ENCODE data around the gene LHX6.

The LHX6 gene

GRCh38 chr9:122190597-122191381, 38.0 kb downstream of the LHX6 start:
- DNase-seq = no peak

GRCh38 chr9:122188369-122188768, 40.4 kb downstream of the LHX6 start:
- no peak for DNase-seq

GRCh38 chr9:122186777-122187470, 41.8 kb downstream of the LHX6 start:
- DNase-seq = no peak

- no peak for DNase-seq
Observed at GRCh38 chr9:122186301-122186700, 42.5 kb downstream of the LHX6 start.

GRCh38 chr9:122184551-122184950, 44.2 kb downstream of the LHX6 start:
- no peak for DNase-seq

GRCh38 chr9:122183501-122183900, 45.3 kb downstream of the LHX6 start:
- no peak for DNase-seq

- no peak for DNase-seq
Observed at GRCh38 chr9:122180633-122181032, 48.1 kb downstream of the LHX6 start.

- DNase-seq = no peak
Observed at GRCh38 chr9:122179690-122180074, 49.1 kb downstream of the LHX6 start.

GRCh38 chr9:122179054-122179689, 49.6 kb downstream of the LHX6 start:
- no peak for DNase-seq

GRCh38 chr9:122176916-122177315, 51.8 kb downstream of the LHX6 start:
- no peak for DNase-seq

- no peak for DNase-seq
Observed at GRCh38 chr9:122173670-122174069, 55.1 kb downstream of the LHX6 start.

- DNase-seq = no peak
Observed at GRCh38 chr9:122172131-122172530, 56.6 kb downstream of the LHX6 start.

GRCh38 chr9:122168356-122168755, 60.4 kb downstream of the LHX6 start:
- DNase-seq = no peak

GRCh38 chr9:122164286-122164685, 64.5 kb downstream of the LHX6 start:
- DNase-seq = no peak

GRCh38 chr9:122162415-122162814, 66.3 kb downstream of the LHX6 start:
- no peak for DNase-seq

- no peak for DNase-seq
Observed at GRCh38 chr9:122159925-122160246, 68.9 kb downstream of the LHX6 start.

GRCh38 chr9:122159026-122159924, 69.5 kb downstream of the LHX6 start, which contains the start of the genes MORN5 and NDUFA8:
TSS of gene MORN5 (plus strand) at chr9:122159908. CDS start at chr9:122159973, 65 bp downstream.
TSS of gene NDUFA8 (minus strand) at chr9:122159779. CDS start at chr9:122159677, 102 bp downstream.
- peak; percentile 97 for DNase-seq

GRCh38 chr9:122158202-122158601, 70.6 kb downstream of the LHX6 start:
- DNase-seq = peak; percentile 36

- DNase-seq = no peak
Observed at GRCh38 chr9:122155796-122156195, 73.0 kb downstream of the LHX6 start.
